Activated CD4-positive, alpha-beta T cell treated with anti-CD3 and anti-CD28 coated beads, Interleukin-2, amount 50 U/mL, for 1 hour (primary cell): Measurements from ENCODE around the gene PCDHGB7.
"Not testable (repeated sequence)": the region's sequence is repeated elsewhere in the genome, so short reads cannot be mapped to it uniquely, and the experiment has no call there.

Experiments used
- DNase-seq: peaks from one replicate; pipeline ENCODE4 v3.0.0-alpha.2; 2020

Gene PCDHGB7

DNA sequence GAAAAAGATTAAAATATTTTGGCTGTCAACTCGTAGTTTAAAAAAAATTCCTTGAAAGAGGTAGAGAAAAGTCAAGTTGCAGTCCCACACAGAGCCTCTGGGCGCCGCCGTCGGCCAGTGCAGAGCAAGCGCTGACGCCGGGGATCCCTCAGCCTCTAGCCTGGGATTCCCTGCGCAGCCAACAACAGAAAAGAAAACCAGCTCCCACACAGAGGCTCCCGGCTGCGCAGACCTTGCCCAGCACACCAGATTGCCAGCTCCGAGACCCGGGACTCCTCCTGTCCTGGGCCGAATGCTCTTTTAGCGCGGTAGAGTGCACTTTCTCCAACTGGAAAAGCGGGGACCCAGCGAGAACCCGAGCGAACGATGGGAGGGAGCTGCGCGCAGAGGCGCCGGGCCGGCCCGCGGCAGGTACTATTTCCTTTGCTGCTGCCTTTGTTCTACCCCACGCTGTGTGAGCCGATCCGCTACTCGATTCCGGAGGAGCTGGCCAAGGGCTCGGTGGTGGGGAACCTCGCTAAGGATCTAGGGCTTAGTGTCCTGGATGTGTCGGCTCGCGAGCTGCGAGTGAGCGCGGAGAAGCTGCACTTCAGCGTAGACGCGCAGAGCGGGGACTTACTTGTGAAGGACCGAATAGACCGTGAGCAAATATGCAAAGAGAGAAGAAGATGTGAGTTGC, at the start of gene PCDHGB7:
TSS of gene PCDHGB7 (plus strand) at position 184 of the 679 bp plus-strand sequence. CDS start at position 367, 183 bp downstream.
- peak; percentile 22 for DNase-seq

DNA sequence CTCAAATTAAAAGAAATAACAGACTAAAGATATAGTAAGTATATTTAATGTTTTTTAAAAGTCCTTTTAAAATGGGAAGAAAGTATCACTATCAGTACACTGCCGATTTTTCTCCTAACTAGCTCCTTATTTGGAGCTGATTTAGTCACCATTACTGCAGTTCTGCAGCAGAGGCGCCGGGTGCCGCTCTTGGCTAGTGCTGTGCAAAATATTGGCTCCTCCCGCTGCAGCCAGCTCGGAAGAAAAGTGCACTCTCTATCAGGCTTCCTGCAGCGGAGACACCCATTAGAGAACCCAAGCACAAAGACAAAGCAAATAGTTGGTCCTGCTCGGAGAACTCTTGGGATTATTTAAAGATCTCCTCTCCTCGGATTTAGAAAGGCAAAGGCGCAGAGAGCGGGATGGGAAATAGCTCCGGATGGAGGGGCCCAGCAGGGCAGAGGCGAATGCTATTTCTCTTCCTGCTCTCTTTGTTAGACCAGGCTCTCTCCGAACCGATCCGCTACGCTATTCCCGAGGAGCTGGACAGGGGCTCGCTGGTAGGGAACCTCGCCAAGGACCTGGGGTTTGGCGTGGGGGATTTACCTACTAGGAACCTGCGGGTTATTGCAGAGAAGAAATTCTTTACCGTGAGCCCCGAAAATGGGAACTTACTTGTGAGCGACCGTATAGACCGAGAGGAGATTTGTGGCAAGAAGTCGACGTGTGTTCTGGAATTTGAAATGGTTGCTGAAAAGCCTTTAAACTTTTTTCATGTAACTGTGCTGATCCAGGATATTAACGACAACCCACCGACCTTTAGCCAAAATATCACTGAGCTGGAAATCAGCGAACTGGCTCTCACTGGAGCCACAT, 47.3 kb upstream of the PCDHGB7 start, which contains the start of gene PCDHGB3:
TSS of gene PCDHGB3 (plus strand) at position 249 of the 855 bp plus-strand sequence. CDS start at position 402, 153 bp downstream.
- DNase-seq: peak; percentile 36

DNA sequence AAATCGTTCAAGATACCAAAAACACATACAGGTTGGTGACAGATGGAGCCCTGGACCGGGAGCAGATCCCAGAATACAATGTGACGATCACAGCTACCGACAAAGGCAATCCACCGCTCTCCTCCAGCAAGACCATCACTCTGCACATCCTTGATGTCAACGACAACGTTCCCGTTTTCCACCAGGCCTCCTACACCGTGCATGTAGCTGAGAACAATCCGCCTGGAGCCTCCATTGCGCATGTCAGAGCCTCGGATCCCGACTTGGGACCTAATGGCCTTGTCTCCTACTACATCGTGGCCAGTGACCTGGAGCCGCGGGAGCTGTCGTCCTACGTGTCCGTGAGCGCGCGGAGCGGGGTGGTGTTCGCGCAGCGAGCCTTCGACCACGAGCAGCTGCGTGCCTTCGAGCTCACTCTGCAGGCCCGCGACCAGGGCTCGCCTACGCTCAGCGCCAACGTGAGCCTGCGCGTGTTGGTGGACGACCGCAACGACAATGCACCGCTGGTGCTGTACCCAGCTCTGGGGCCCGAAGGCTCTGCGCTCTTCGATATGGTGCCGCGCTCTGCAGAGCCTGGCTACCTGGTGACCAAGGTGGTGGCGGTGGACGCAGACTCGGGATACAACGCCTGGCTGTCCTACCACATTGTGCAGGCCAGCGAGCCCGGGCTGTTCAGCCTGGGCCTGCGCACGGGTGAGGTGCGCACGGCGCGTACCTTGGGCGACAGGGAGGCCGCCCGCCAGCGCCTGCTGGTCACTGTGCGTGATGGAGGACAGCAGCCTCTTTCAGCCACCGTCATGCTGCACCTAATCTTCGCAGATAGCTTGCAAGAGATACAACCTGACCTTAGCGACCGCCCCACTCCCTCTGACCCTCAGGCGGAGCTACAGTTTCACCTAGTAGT, 45.7 kb upstream of the PCDHGB7 start:
- no peak for DNase-seq

DNA sequence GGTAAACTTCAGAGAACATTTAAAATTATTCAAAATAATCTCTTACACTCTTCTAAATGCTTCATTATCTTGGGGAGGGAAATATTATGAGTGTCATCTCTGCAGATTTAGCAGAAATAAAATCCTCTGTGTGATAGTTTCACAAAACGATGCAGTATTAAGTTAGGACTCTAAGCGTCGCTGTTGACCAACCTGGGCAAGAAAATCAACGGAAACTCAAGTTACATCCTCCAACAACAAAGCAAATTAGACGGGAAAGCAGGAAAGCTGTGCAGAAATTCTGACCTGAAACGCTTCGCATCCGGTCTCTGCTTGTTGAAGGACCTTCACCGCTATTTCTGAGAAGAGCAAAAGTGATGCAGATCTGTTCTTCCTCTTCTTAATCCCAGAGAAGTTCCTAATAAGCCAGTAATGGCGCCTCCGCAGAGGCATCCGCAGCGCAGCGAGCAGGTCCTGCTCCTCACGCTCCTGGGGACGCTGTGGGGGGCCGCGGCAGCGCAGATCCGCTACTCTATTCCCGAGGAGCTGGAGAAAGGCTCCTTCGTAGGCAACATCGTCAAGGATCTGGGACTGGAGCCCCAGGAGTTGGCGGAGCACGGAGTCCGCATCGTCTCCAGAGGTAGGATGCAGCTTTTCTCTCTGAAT, 43.7 kb upstream of the PCDHGB7 start, which contains the start of gene PCDHGA6:
TSS of gene PCDHGA6 (plus strand) at position 219 of the 645 bp plus-strand sequence. CDS start at position 412, 193 bp downstream.
- no peak for DNase-seq

DNA sequence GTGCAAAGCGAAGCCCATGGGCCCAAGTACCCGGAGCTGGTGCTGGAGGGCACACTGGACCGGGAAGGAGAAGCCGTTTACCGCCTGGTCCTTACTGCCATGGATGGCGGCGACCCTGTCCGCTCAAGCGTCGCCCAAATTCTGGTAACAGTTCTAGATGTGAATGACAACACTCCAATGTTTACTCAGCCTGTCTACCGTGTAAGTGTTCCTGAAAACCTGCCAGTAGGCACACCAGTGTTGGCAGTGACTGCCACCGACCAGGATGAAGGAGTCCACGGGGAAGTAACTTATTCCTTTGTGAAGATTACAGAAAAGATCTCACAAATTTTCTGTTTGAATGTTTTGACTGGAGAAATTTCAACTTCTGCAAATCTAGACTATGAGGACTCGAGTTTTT, 42.9 kb upstream of the PCDHGB7 start:
- no peak for DNase-seq

DNA sequence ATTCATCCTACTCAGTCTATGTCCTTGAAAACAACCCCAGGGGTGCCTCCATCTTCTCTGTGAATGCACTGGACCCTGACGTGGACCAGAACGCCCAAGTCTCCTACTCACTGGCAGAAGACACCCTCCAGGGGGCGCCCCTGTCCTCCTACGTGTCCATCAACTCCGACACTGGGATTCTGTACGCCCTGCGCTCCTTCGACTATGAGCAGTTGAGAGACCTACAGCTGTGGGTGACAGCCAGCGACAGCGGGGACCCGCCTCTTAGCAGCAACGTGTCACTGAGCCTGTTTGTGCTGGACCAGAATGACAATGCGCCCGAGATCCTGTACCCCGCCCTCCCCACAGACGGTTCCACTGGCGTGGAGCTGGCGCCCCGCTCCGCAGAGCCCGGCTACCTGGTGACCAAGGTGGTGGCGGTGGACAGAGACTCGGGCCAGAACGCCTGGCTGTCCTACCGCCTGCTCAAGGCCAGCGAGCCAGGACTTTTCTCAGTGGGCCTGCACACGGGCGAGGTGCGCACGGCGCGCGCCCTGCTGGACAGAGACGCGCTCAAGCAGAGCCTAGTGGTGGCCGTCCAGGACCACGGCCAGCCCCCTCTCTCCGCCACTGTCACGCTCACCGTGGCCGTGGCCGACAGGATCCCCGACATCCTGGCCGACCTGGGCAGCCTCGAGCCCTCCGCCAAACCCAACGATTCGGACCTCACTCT, 41.9 kb upstream of the PCDHGB7 start:
- not testable (repeated sequence) for DNase-seq

DNA sequence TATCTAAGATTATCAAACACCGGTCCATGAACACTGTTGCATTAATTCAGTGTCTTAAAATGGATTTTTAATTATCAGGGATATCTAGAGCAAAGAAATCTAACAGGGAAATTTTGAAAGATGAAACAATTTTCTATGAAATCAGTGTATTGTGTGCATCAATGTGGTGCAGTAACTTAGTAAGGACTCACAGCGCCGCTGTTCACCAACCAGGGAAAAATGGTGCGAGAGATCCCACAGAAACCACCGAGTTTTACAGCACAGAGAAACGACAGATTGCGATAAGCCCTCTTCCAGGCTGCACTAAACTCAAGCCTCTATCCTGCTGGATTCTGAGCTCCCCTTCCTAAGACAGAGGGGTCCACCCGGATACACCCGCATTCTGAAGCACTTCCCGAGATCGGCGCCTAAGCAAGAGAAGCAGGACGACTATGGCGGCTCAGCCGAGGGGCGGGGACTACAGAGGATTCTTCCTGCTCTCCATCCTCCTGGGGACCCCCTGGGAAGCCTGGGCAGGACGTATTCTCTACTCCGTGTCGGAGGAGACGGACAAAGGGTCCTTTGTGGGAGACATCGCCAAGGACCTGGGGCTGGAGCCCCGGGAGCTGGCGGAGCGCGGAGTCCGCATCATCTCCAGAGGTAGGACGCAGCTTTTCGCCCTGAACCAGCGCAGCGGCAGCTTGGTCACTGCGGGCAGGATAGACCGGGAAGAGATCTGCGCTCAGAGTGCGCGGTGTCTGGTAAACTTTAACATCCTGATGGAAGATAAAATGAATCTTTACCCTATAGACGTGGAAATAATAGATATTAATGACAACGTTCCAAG, 34.8 kb upstream of the PCDHGB7 start, which contains the start of gene PCDHGA7:
TSS of gene PCDHGA7 (plus strand) at position 274 of the 826 bp plus-strand sequence. CDS start at position 432, 158 bp downstream.
- DNase-seq: no peak

DNA sequence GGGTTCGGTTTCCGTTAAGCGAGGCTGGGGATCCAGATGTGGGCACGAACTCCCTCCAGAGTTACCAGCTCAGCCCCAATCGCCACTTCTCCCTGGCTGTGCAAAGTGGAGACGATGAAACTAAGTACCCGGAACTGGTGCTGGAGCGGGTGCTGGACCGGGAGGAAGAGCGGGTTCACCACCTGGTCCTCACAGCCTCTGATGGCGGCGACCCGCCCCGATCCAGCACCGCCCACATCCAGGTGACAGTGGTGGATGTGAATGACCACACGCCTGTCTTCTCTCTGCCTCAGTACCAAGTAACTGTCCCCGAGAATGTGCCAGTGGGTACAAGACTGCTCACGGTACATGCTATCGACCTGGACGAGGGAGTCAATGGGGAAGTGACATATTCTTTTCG, 34.1 kb upstream of the PCDHGB7 start:
- DNase-seq: no peak

DNA sequence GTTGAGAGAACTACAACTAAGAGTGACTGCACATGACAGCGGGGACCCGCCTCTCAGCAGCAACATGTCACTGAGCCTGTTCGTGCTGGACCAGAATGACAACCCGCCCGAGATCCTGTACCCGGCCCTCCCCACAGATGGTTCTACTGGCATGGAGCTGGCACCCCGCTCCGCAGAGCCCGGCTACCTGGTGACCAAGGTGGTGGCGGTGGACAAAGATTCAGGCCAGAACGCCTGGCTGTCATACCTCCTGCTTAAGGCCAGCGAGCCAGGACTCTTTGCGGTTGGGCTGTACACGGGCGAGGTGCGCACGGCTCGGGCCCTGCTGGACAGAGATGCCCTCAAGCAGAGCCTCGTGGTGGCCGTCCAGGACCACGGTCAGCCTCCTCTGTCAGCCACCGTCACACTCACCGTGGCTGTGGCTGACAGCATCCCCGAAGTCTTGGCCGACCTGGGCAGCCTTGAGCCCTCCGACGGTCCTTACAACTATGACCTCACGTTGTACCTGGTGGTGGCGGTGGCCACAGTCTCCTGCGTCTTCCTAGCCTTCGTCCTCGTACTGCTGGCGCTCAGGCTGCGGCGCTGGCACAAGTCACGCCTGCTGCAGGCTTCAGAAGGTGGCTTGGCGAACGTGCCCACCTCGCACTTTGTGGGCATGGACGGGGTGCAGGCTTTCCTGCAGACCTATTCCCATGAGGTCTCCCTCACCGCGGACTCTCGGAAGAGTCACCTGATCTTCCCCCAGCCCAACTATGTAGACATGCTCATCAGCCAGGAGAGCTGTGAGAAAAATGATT, 32.8 kb upstream of the PCDHGB7 start:
- no peak for DNase-seq

DNA sequence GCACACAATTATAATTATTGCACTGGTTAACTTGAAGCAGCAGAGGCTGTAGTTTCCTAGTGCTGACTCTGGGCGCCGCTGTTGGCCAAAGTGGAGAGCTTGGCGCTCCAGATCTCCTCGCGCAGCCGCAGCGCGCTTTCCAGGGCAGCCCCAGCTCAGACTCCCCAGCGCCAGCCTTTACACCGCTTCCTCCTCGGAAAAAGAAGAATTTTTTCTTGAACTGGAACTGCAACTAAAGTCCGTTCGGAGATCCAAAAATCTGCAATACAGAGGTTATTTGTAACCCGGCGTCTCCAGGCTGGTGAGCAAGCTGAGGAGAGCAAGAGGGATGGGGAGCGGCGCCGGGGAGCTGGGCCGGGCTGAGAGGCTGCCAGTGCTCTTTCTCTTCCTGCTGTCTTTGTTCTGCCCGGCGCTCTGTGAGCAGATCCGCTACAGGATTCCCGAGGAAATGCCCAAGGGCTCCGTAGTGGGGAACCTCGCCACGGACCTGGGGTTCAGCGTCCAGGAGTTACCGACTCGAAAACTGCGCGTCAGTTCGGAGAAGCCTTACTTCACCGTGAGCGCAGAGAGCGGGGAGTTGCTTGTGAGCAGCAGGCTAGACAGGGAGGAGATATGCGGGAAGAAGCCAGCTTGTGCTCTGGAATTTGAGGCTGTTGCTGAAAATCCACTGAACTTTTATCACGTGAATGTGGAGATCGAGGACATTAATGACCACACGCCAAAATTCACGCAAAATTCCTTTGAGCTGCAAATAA, 29.7 kb upstream of the PCDHGB7 start, which contains the start of gene PCDHGB4:
TSS of gene PCDHGB4 (plus strand) at position 142 of the 755 bp plus-strand sequence. CDS start at position 329, 187 bp downstream.
- not testable (repeated sequence) for DNase-seq

DNA sequence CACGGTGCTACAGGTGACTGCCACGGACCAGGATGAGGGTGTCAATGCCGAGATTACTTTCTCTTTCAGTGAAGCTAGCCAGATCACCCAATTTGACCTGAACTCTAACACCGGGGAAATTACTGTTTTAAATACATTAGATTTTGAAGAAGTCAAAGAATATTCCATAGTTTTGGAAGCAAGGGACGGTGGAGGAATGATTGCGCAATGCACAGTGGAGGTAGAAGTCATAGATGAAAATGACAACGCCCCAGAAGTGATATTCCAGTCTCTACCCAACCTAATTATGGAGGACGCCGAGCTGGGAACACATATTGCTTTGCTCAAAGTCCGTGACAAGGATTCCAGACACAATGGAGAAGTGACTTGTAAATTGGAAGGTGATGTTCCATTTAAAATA, 28.8 kb upstream of the PCDHGB7 start:
- DNase-seq: no peak

DNA sequence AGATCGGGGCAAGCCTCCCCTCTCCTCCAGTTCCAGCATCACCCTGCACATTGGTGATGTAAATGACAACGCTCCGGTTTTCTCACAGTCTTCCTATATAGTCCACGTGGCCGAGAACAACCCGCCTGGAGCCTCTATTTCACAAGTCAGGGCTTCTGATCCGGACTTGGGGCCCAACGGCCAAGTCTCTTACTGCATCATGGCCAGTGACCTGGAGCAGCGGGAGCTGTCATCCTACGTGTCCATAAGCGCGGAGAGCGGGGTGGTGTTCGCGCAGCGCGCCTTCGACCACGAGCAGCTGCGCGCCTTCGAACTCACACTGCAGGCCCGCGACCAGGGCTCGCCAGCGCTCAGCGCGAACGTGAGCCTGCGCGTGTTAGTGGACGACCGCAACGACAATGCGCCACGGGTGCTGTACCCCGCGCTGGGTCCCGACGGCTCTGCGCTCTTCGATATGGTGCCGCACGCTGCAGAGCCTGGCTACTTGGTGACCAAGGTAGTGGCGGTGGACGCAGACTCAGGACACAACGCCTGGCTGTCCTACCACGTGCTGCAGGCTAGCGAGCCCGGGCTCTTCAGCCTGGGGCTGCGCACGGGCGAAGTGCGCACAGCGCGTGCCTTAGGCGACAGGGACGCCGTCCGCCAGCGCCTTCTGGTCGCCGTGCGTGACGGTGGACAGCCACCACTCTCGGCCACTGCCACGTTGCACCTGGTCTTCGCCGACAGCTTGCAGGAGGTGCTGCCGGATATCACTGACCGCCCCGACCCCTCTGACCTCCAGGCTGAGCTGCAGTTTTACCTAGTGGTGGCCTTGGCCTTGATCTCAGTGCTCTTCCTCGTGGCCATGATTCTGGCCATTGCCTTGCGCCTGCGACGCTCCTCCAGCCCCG, 28.1 kb upstream of the PCDHGB7 start:
- no peak for DNase-seq

DNA sequence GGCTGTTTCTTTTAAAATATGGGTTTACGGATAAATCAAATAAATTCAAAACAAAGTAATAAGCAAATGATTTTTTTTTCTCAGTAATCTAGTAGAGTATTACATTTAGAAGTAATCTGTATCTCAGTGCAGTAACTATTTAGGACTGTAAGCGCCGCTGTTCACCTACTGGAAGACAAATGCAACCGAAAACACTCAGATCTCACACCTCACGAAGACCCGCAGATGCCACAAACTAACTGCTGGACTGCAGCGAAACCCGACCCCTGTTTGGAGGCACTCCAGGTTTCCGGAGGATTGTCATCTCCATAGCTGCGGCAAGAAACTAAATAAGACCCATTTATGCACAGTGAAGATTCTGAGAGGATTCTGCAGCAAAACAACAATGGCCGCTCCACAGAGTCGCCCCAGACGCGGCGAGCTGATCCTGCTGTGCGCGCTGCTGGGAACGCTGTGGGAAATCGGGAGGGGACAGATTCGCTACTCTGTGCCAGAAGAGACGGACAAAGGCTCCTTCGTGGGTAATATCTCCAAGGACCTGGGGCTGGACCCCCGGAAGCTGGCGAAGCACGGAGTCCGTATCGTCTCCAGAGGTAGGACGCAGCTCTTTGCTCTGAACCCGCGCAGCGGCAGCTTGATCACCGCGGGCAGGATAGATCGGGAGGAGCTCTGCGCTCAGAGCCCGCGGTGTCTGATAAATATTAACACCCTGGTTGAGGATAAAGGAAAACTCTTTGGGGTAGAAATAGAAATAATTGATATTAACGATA, 24.9 kb upstream of the PCDHGB7 start, which contains the start of gene PCDHGA8:
TSS of gene PCDHGA8 (plus strand) at position 205 of the 770 bp plus-strand sequence. CDS start at position 386, 181 bp downstream.
- DNase-seq: no peak

DNA sequence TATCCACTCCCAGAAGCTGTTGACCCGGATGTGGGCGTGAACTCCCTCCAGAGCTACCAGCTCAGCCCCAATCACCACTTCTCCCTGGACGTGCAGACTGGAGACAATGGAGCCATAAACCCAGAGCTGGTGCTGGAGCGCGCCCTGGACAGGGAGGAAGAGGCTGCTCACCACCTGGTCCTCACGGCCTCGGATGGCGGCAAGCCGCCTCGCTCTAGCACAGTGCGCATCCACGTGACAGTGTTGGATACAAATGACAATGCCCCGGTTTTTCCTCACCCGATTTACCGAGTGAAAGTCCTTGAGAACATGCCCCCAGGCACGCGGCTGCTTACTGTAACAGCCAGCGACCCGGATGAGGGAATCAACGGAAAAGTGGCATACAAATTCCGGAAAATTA, 24.2 kb upstream of the PCDHGB7 start:
- no peak for DNase-seq

DNA sequence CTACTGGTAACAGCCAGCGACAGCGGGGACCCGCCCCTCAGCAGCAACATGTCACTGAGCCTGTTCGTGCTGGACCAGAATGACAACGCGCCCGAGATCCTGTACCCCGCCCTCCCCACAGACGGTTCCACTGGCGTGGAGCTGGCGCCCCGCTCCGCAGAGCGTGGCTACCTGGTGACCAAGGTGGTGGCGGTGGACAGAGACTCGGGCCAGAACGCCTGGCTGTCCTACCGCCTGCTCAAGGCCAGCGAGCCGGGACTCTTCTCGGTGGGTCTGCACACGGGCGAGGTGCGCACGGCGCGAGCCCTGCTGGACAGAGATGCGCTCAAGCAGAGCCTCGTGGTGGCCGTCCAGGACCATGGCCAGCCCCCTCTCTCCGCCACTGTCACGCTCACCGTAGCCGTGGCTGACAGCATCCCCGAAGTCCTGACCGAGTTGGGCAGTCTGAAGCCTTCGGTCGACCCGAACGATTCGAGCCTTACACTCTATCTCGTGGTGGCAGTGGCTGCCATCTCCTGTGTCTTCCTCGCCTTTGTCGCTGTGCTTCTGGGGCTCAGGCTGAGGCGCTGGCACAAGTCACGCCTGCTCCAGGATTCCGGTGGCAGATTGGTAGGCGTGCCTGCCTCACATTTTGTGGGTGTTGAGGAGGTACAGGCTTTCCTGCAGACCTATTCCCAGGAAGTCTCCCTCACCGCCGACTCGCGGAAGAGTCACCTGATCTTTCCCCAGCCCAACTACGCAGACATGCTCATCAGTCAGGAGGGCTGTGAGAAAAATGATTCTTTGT, 22.9 kb upstream of the PCDHGB7 start:
- not testable (repeated sequence) for DNase-seq
